Measurements from ENCODE around the gene SIM1. TPM values are rescaled to one million over a fixed set of nuclear protein-coding genes. Genes with fewer than 3 reads are reported as not detected.

The SIM1 gene
- total and polyA plus RNA-seq, 2 of the 8 experiments (the other 6 are each of a cell fraction or from before 2014, with no cell fraction given), result 0.02 to 0.39 TPM

- FAIRE-seq, result no peak
- Histone ChIP-seq H3K14ac (ENCODE audit: insufficient read length) (no peak overlapping the region), H3K23ac (ENCODE audit: insufficient read length) (no peak overlapping the region), H4K20me1 (replicated peaks in 1 of 2; ENCODE audit: control insufficient read depth in 1 of 2, insufficient read depth in 2 of 2, low read length in 2 of 2) (no peaks in the 10 kb centered on the region), H3K4ac (replicated peaks; ENCODE audit: insufficient read length, low read depth, low read length) (no peak overlapping the region), H4K8ac (ENCODE audit: extremely low read depth, insufficient read depth, low read length) (no peak overlapping the region), H2BK20ac (ENCODE audit: low read length) (no peak overlapping the region), H3K4me3 (ENCODE audit: extremely low read depth in 1 of 4, insufficient read depth in 2 of 4, low read depth in 3 of 4, low read length in 4 of 4) (no peak overlapping the region), H2AK5ac (ENCODE audit: low read depth, low read length) (no peak overlapping the region), H3K36me3 (ENCODE audit: control insufficient read depth in 2 of 4, insufficient read depth in 4 of 4, low read length in 3 of 4) (no peaks in the 10 kb centered on the region), H3K79me1 (ENCODE audit: low read depth, low read length) (no peaks in the 10 kb centered on the region), H2BK15ac (ENCODE audit: low read length) (no peak overlapping the region), H3K79me2 (ENCODE audit: control insufficient read depth in 1 of 2, insufficient read depth in 2 of 2, low read length in 2 of 2) (no peaks in the 10 kb centered on the region), H2AFZ (ENCODE audit: low read length) (no peak overlapping the region), H2BK120ac (replicated peaks; ENCODE audit: low read depth, low read length) (no peak overlapping the region), H3K4me2 (ENCODE audit: insufficient read depth in 1 of 2, low read depth in 2 of 2, low read length in 2 of 2) (no peak overlapping the region), H3K56ac (replicated peaks; ENCODE audit: insufficient read length, low read depth, low read length) (no peak overlapping the region), H3K9me3 (ENCODE audit: insufficient read depth in 2 of 2, low read depth in 1 of 2, low read length in 1 of 2) (no peaks in the 10 kb centered on the region), H2BK12ac (ENCODE audit: low read depth, low read length) (no peak overlapping the region), H3K4me1 (replicated peaks in 1 of 4; ENCODE audit: control insufficient read depth in 3 of 4, insufficient read depth in 4 of 4, low read length in 3 of 4) (peaks cover 0 to 5% (median 1%) of the 10 kb centered on the region in 4 experiments; a peak in 2 of 7 replicates), H3K27ac (ENCODE audit: low read depth, low read length) (no peak overlapping the region), H3K27me3 (replicated peaks in 1 of 4; ENCODE audit: control insufficient read depth in 3 of 4, extremely low read depth in 1 of 4, insufficient read depth in 3 of 4, low read length in 3 of 4) (no peaks in the 10 kb centered on the region), H4K91ac (replicated peaks; ENCODE audit: insufficient read length, low read length) (no peak overlapping the region), H2BK5ac (ENCODE audit: low read depth, low read length) (no peak overlapping the region), H4K5ac (ENCODE audit: insufficient read length, low read depth, low read length) (no peak overlapping the region), H3K9ac (replicated peaks in 1 of 4; ENCODE audit: extremely low read depth in 1 of 4, low read depth in 3 of 4, low read length in 3 of 4) (no peak overlapping the region), H3K18ac (ENCODE audit: extremely low read depth, low read length) (no peak overlapping the region), H3K23me2 (ENCODE audit: low read depth, low read length) (no peaks in the 10 kb centered on the region)
- TF ChIP-seq JUND (IDR thresholded peaks at IDR 0.05; ENCODE audit: low read length) (no peak), BACH1 (IDR thresholded peaks at IDR 0.05; ENCODE audit: low read length) (no peak), CTBP2 (IDR thresholded peaks at IDR 0.05; ENCODE audit: borderline replicate concordance, insufficient read depth, insufficient read length, low read length) (no peak), TAF7 (optimal IDR thresholded peaks at IDR 0.05; ENCODE audit: borderline replicate concordance, low read depth, low read length) (no peak), ASH2L (IDR thresholded peaks at IDR 0.05; ENCODE audit: low read length) (no peak), FOSL1 (IDR thresholded peaks at IDR 0.05; ENCODE audit: insufficient read depth, low read depth, low read length) (no peak), GTF2F1 (IDR thresholded peaks at IDR 0.05; ENCODE audit: borderline replicate concordance, low read depth, low read length) (no peak), TCF12 (IDR thresholded peaks at IDR 0.05; ENCODE audit: low read depth, low read length) (no peak), SAP30 (IDR thresholded peaks at IDR 0.05; ENCODE audit: insufficient read depth, insufficient replicate concordance, low read length) (no peak)
- no peak for DNase-seq (ENCODE audit: low read depth in 1 of 2, low spot score in 2 of 2)
- 81% methylated on average over 4 of the region's 4 CpGs; no CpG with 5 or more reads in 1 of the 2 experiments for WGBS, 2 experiments (ENCODE audit: extremely low coverage in 1 of 2, insufficient coverage in 1 of 2, insufficient read length in 1 of 2, insufficient replicate concordance in 2 of 2, low coverage in 1 of 2, low lambda C conversion rate in 2 of 2, missing lambda C conversion rate in 1 of 2)
- POLR2A ChIA-PET (ENCODE audit: partially characterized antibody), result interaction anchor here (0.8 to 1.1 kb wide), 2 partner anchors 25 to 108 kb away, joined by 3 read pairs; no protein-coding TSS in a partner anchor
- CTCF ChIA-PET (ENCODE audit: partially characterized antibody), result interaction anchor here (1.1 to 1.8 kb wide), 4 partner anchors 46 to 232 kb away, joined by 3 to 8 read pairs (median 3); no protein-coding TSS in a partner anchor
Observed at GRCh38 chr6:100347901-100348550, 116.7 kb downstream of the SIM1 start.
